HCT116 (cell line): ENCODE measurements around the gene TRAPPC4. TPM values are rescaled to one million over a fixed set of nuclear protein-coding genes. Genes with fewer than 3 reads are reported as not detected.

Source experiments
- ATAC-seq: fragments of 200-7000 bp; cut with Tn5 transposase; 2 replicates; pipeline ENCODE4 v1.9.1; 2020; ENCODE audit warnings: mild to moderate bottlenecking, moderate library complexity
- BruUV-seq: library from RNA; stranded (reverse); fragments of 400-500 nt; replicated peaks from 2 replicates; lab custom pipeline; 2021; lab: Mats Ljungman, UMichigan
- CTCF ChIA-PET: fragments of 300-600 bp; sonication (Branson Sonifier 250); formaldehyde crosslinking; loops from one replicate; lab custom pipeline; 2021; ENCODE audit warnings: antibody characterized with exemption; lab: Charles Lee
- POLR2A ChIA-PET: fragments of 300-600, 350-600 bp; sonication (Branson Sonifier 250); formaldehyde crosslinking; loops from one replicate; lab custom pipeline; 2021; ENCODE audit warnings: antibody characterized with exemption; lab: Charles Lee
- RAD21 ChIA-PET, 2 experiments: fragments of 300-600 bp; sonication (Branson Sonifier 250); formaldehyde crosslinking; loops; one replicate each; lab custom pipeline; 2023; ENCODE audit warnings: low total read pairs in 2 of 2; ENCODE audit not compliant: uncharacterized antibody in 2 of 2, unreplicated experiment in 2 of 2, low non-redundant PET in 1 of 2; lab: Charles Lee
- DNase-seq: peaks from one replicate; pipeline ENCODE4 v3.0.0-alpha.2; 2010; ENCODE audit warnings: low read depth, low spot score
- H2AFZ ChIP-seq: fragments of 200-600 bp; shearing (Covaris generic), sonication (generic); 2 replicates; pipeline ENCODE4 v1.6.1; 2017; ENCODE audit warnings: low read depth, mixed run types, mixed read lengths, antibody characterized with exemption, low read length; ENCODE audit not compliant: poor library complexity, severe bottlenecking
- H3K27ac ChIP-seq: 2 replicates; pipeline ENCODE4 v1.5.1; 2012; ENCODE audit warnings: low read depth, low read length
- H3K27me3 ChIP-seq: fragments of 200-600 bp; sonication (generic); 2 replicates; pipeline ENCODE4 v1.6.1; 2016; ENCODE audit warnings: mixed run types, low read length, mixed read lengths; ENCODE audit not compliant: insufficient read depth
- H3K36me3 ChIP-seq, 2 experiments: fragments of 200-500 bp in 1 of 2; fragments of 200-600 bp in 1 of 2; sonication (Bioruptor generic) in 1 of 2; sonication (generic) in 1 of 2; 2 replicates each; pipeline versions ENCODE4 v1.5.1 to v1.6.1; 2014 to 2016; ENCODE audit warnings: low read length in 2 of 2, inconsistent platforms in 1 of 2, mixed read lengths in 1 of 2, mixed run types in 1 of 2; ENCODE audit not compliant: insufficient read depth in 2 of 2, control insufficient read depth in 1 of 2
- H3K4me1 ChIP-seq, 2 experiments: fragments of 200-600 bp in 1 of 2; sonication (generic) in 1 of 2; 2 replicates each; pipeline versions ENCODE4 v1.5.1 to v1.6.1; 2012 to 2017; ENCODE audit warnings: low read length in 2 of 2, inconsistent platforms in 1 of 2, mild to moderate bottlenecking in 1 of 2, mixed read lengths in 1 of 2, mixed run types in 1 of 2, moderate library complexity in 1 of 2; ENCODE audit not compliant: insufficient read depth in 2 of 2, control insufficient read depth in 1 of 2
- H3K4me2 ChIP-seq: fragments of 200-600 bp; sonication (generic); 2 replicates; pipeline ENCODE4 v1.6.1; 2017; ENCODE audit warnings: mixed run types, low read length, mixed read lengths
- H3K4me3 ChIP-seq, 2 experiments: fragments of 200-600 bp in 1 of 2; sonication (generic) in 1 of 2; replicated peaks in 1 of 2; 2 replicates each; pipeline ENCODE4 v1.5.1; 2011 to 2016; ENCODE audit warnings: low read length in 2 of 2, control low read depth in 1 of 2, low read depth in 1 of 2, mild to moderate bottlenecking in 1 of 2, mixed read lengths in 1 of 2, mixed run types in 1 of 2
- H3K79me2 ChIP-seq: fragments of 200-600 bp; sonication (generic); 2 replicates; pipeline ENCODE4 v1.6.1; 2017; ENCODE audit warnings: mild to moderate bottlenecking, mixed run types, low read length, moderate library complexity, mixed read lengths; ENCODE audit not compliant: insufficient read depth
- H3K9ac ChIP-seq: fragments of 200-600 bp; sonication (generic); 2 replicates; pipeline ENCODE4 v1.6.1; 2016; ENCODE audit warnings: low read length, mixed read lengths
- H3K9me2 ChIP-seq: fragments of 200-600 bp; sonication (generic), shearing (Covaris generic); 2 replicates; pipeline ENCODE4 v1.6.1; 2017; ENCODE audit warnings: mixed run types, mild to moderate bottlenecking, moderate library complexity; ENCODE audit not compliant: insufficient read depth
- H3K9me3 ChIP-seq, 2 experiments: fragments of 200-500 bp in 1 of 2; fragments of 200-600 bp in 1 of 2; sonication (Bioruptor generic) in 1 of 2; sonication (generic) in 1 of 2; 2 replicates each; pipeline ENCODE4 v1.6.1; 2014 to 2017; ENCODE audit warnings: low read length in 2 of 2, mixed read lengths in 2 of 2, inconsistent platforms in 1 of 2, low read depth in 1 of 2, mild to moderate bottlenecking in 1 of 2, mixed run types in 1 of 2, moderate library complexity in 1 of 2; ENCODE audit not compliant: control insufficient read depth in 1 of 2, insufficient read depth in 1 of 2
- H4K20me1 ChIP-seq: fragments of 200-600 bp; sonication (generic), shearing (Covaris generic); 2 replicates; pipeline ENCODE4 v1.6.1; 2017; ENCODE audit warnings: mixed run types, mild to moderate bottlenecking, moderate library complexity; ENCODE audit not compliant: insufficient read depth
- ATF3 ChIP-seq: IDR thresholded peaks from 2 replicates; pipeline ENCODE4 v1.6.1; 2012
- CBX3 ChIP-seq: IDR thresholded peaks from 2 replicates; pipeline ENCODE4 v1.6.1; 2012; ENCODE audit warnings: low read depth
- CEBPB ChIP-seq: IDR thresholded peaks from 2 replicates; pipeline ENCODE4 v1.6.1; 2012; ENCODE audit warnings: low read depth
- CTCF ChIP-seq, 3 experiments: fragments of 200-600 bp in 1 of 3; sonication (generic) in 1 of 3; IDR thresholded peaks in 2 of 3; conservative IDR thresholded peaks in 1 of 3; 2 replicates each; pipeline ENCODE4 v1.5.1; 2012 to 2017; ENCODE audit warnings: low read depth in 2 of 3, low read length in 2 of 3, antibody characterized with exemption in 1 of 3, borderline replicate concordance in 1 of 3, control low read depth in 1 of 3, mild to moderate bottlenecking in 1 of 3, mixed read lengths in 1 of 3, mixed run types in 1 of 3, moderate library complexity in 1 of 3; ENCODE audit not compliant: insufficient read depth in 1 of 3
- EGR1 ChIP-seq: IDR thresholded peaks from 2 replicates; pipeline ENCODE4 v1.6.1; 2012; ENCODE audit warnings: low read depth
- ELF1 ChIP-seq: IDR thresholded peaks from 2 replicates; pipeline ENCODE4 v1.6.1; 2012; ENCODE audit warnings: low read depth, borderline replicate concordance
- EZH2 ChIP-seq: fragments of 200-600 bp; sonication (generic); IDR thresholded peaks from 2 replicates; pipeline ENCODE4 v1.6.1; 2017; ENCODE audit warnings: antibody characterized with exemption, mixed run types
- FOSL1 ChIP-seq: IDR thresholded peaks from 2 replicates; pipeline ENCODE4 v1.6.1; 2012; ENCODE audit warnings: low read depth
- JUND ChIP-seq: IDR thresholded peaks from 2 replicates; pipeline ENCODE4 v1.6.1; 2012
- MAX ChIP-seq: IDR thresholded peaks from 2 replicates; pipeline ENCODE4 v1.6.1; 2012
- RAD21 ChIP-seq: IDR thresholded peaks from 2 replicates; pipeline ENCODE4 v1.6.1; 2012; ENCODE audit warnings: low read depth, mild to moderate bottlenecking
- REST ChIP-seq: IDR thresholded peaks from 2 replicates; pipeline ENCODE4 v1.6.1; 2012; ENCODE audit warnings: low read depth
- SIN3A ChIP-seq: IDR thresholded peaks from 2 replicates; pipeline ENCODE4 v1.6.1; 2012; ENCODE audit warnings: low read depth
- SP1 ChIP-seq: IDR thresholded peaks from 2 replicates; pipeline ENCODE4 v1.6.1; 2012; ENCODE audit warnings: low read depth
- TCF7L2 ChIP-seq: IDR thresholded peaks from 2 replicates; pipeline ENCODE4 v1.7.0; 2011; ENCODE audit warnings: borderline replicate concordance, inconsistent platforms; ENCODE audit not compliant: insufficient read depth, insufficient read length; ENCODE audit errors: extremely low read depth
- YY1 ChIP-seq: IDR thresholded peaks from 2 replicates; pipeline ENCODE4 v1.6.1; 2011; ENCODE audit warnings: low read length, low read depth, moderate library complexity, mild to moderate bottlenecking; ENCODE audit not compliant: insufficient replicate concordance; ENCODE audit errors: extremely low read depth
- ZBTB33 ChIP-seq: IDR thresholded peaks from 2 replicates; pipeline ENCODE4 v1.6.1; 2011; ENCODE audit warnings: mild to moderate bottlenecking, low read length, moderate library complexity; ENCODE audit not compliant: insufficient replicate concordance; ENCODE audit errors: extremely low read depth
- ZNF274 ChIP-seq: fragments of 200-500 bp; sonication (Bioruptor generic); IDR thresholded peaks from 2 replicates; pipeline ENCODE4 v1.6.1; 2014; ENCODE audit warnings: mild to moderate bottlenecking, low read depth, low read length, inconsistent platforms
- intact Hi-C: fragments of 100-400 bp; cut with micrococcal nuclease; formaldehyde crosslinking; loops from 2 replicates; pipeline ENCODE4 v1.10.0; 2022
- total RNA-seq: library from RNA; stranded (reverse); gene quantifications from one replicate; pipeline ENCODE4 v1.2.1, GENCODE V29; 2021; ENCODE audit not compliant: unreplicated experiment

The TRAPPC4 gene
- total RNA-seq, 1 experiment from 2014 or later = 61.6 TPM

GRCh38 chr11:118975771-118976709 is 42.5 kb upstream of the TRAPPC4 start:
- DNase-seq = no peak
- H3K4me2 ChIP-seq = no peak overlapping the region
- H3K79me2 ChIP-seq = no peaks in the 10 kb centered on the region
- no TSS peak for BruUV-seq
- no peak overlapping the region for H2AFZ ChIP-seq
- no peaks in the 10 kb centered on the region for H3K9me2 ChIP-seq
- H3K27me3 ChIP-seq = no peaks in the 10 kb centered on the region
- H3K4me3 ChIP-seq = no peak overlapping the region
- H4K20me1 ChIP-seq = no peaks in the 10 kb centered on the region
- intact Hi-C loops = no loop called here
- H3K4me1 ChIP-seq = no peaks in the 10 kb centered on the region
- CTCF ChIA-PET = no interaction called here
- POLR2A ChIA-PET = no interaction called here
- no peaks in the 10 kb centered on the region for H3K36me3 ChIP-seq
- RAD21 ChIA-PET = no interaction called here
- ATAC-seq = no peak
- TF ChIP-seq MAX (no peak), SP1 (no peak), EZH2 (no peak), YY1 (no peak), REST (no peak), ELF1 (no peak), EGR1 (no peak), CBX3 (no peak), CTCF (IDR thresholded peaks at IDR 0.05 in 2 of 3, conservative IDR thresholded peaks at IDR 0.05 in 1 of 3; ENCODE audit: borderline replicate concordance in 1 of 3, insufficient read depth in 1 of 3, low read depth in 2 of 3, low read length in 2 of 3) (no peak), FOSL1 (no peak), CEBPB (no peak), ZNF274 (no peak), ZBTB33 (no peak), TCF7L2 (no peak), JUND (no peak), RAD21 (no peak), ATF3 (no peak), SIN3A (no peak)
- no peak overlapping the region for H3K27ac ChIP-seq
- no peak overlapping the region for H3K9ac ChIP-seq
- no peaks in the 10 kb centered on the region for H3K9me3 ChIP-seq
